SJSA1 (cell line): Measurements from ENCODE around the gene TMA7. TPM values are rescaled to one million over a fixed set of nuclear protein-coding genes. Genes with fewer than 3 reads are reported as not detected.
"Not testable (repeated sequence)": the region's sequence is repeated elsewhere in the genome, so short reads cannot be mapped to it uniquely, and the experiment has no call there.

Experiments used
- DNase-seq, 2 experiments: peaks; one replicate each; pipeline ENCODE4 v3.0.0-alpha.2; 2015 to 2020; ENCODE audit warnings: low spot score in 2 of 2, low read depth in 1 of 2
- H3K27ac ChIP-seq: fragments of 250-450 bp; sonication (Bioruptor Pico); 2 replicates; pipeline ENCODE4 v1.5.1; 2020; ENCODE audit warnings: mild to moderate bottlenecking, moderate library complexity
- H3K27me3 ChIP-seq: fragments of 250-450 bp; sonication (Bioruptor Pico); replicated peaks from 2 replicates; pipeline ENCODE4 v1.5.1; 2020; ENCODE audit warnings: mild to moderate bottlenecking, moderate library complexity
- H3K36me3 ChIP-seq: fragments of 250-450 bp; sonication (Bioruptor Pico); 2 replicates; pipeline ENCODE4 v1.5.1; 2020; ENCODE audit warnings: mild to moderate bottlenecking
- H3K4me1 ChIP-seq: fragments of 250-450 bp; sonication (Bioruptor Pico); replicated peaks from 2 replicates; pipeline ENCODE4 v1.6.1; 2021; ENCODE audit warnings: mild to moderate bottlenecking
- H3K4me3 ChIP-seq: fragments of 250-450 bp; sonication (Bioruptor Pico); 2 replicates; pipeline ENCODE4 v1.5.1; 2020; ENCODE audit warnings: mild to moderate bottlenecking
- H3K9me3 ChIP-seq: fragments of 250-450 bp; sonication (Bioruptor Pico); replicated peaks from 2 replicates; pipeline ENCODE4 v1.5.1; 2020; ENCODE audit warnings: mild to moderate bottlenecking
- total RNA-seq: library from RNA; depleted of rRNA; stranded (reverse); fragments of >200 nt; shearing (Covaris generic); gene quantifications from 2 replicates; pipeline ENCODE4 v1.2.3, GENCODE V29; 2014

TMA7 gene
- total RNA-seq, 1 experiment from 2014 or later = 551 TPM

DNA sequence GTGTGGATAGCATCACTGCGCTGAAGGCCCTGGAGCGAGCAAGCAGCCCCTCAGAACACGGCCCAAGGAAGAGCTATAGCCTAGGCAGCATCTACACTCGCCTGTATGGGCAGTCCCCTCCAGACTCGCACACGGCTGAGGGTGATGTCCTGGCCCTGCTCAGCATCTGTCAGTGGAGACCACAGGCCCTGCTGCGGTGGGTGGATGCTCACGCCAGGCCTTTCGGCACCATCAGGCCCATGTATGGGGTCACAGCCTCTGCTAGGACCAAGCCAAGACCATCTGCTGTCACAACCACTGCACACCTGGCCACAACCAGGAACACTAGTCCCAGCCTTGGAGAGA lies 27.0 kb downstream of the TMA7 start:
- no peak for DNase-seq
- H3K27ac ChIP-seq = peak overlapping the region; percentile 100
- H3K4me3 ChIP-seq = peak overlapping the region; percentile 38
- H3K36me3 ChIP-seq = peaks cover 65% of the 10 kb centered on the region
- no peaks in the 10 kb centered on the region for H3K9me3 ChIP-seq
- H3K4me1 ChIP-seq = peaks cover 34% of the 10 kb centered on the region
- no peaks in the 10 kb centered on the region for H3K27me3 ChIP-seq

DNA sequence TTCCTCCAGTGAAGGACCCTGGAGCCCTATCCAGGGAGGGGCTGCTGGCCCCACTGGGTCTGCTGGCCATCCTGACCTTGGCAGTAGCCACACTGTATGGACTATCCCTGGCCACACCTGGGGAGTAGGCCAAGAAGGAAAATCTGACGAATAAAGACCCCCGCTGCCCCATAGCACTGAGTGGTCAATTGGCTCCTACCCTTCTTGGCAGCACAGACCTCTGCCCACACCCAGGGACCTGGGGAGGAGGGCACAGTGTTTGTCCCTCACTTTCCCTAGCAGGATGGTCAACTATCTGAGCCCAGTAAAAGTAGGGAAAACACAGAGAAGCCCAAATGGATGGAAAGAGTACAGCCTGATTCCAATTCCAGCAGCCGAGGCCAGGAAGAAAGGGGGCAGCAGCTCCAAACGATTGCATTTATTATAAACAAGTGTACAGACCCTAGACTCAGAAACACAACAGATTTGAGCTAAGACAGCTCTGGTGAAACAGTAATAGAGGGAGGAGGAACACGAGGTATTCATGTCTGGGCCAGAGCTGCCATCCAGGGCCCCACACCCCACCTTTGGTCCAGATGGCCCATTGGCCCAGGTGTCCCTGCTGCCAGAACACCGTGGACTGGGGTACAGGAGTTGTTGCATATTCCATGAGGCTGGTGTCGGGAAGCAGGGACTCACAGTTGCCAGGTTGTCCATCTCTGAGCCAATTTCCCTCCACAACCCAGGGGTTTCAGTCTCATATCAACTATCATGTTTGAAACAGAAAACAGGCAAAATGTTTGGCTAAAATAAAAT lies 27.6 kb downstream of the TMA7 start:
- Histone ChIP-seq H3K27me3 (no peaks in the 10 kb centered on the region), H3K4me3 (no peak overlapping the region), H3K36me3 (peaks cover 66% of the 10 kb centered on the region), H3K4me1 (peaks cover 35% of the 10 kb centered on the region), H3K9me3 (no peaks in the 10 kb centered on the region), H3K27ac (no peak overlapping the region)
- no peak for DNase-seq

GRCh38 chr3:48468329-48468731 lies 28.3 kb downstream of the TMA7 start:
- Histone ChIP-seq H3K9me3 (no peaks in the 10 kb centered on the region), H3K36me3 (peaks cover 68% of the 10 kb centered on the region), H3K4me1 (peaks cover 38% of the 10 kb centered on the region), H3K27ac (no peak overlapping the region), H3K4me3 (no peak overlapping the region), H3K27me3 (no peaks in the 10 kb centered on the region)
- DNase-seq = no peak

GRCh38 chr3:48469046-48469915 lies 29.2 kb downstream of the TMA7 start:
- peaks cover 64% of the 10 kb centered on the region for H3K36me3 ChIP-seq
- H3K9me3 ChIP-seq = no peaks in the 10 kb centered on the region
- no peak overlapping the region for H3K4me3 ChIP-seq
- DNase-seq = no peak
- no peaks in the 10 kb centered on the region for H3K27me3 ChIP-seq
- no peak overlapping the region for H3K27ac ChIP-seq
- H3K4me1 ChIP-seq = peaks cover 40% of the 10 kb centered on the region

- Histone ChIP-seq H3K4me3 (no peak overlapping the region), H3K9me3 (no peaks in the 10 kb centered on the region), H3K36me3 (peaks cover 54% of the 10 kb centered on the region), H3K27me3 (no peaks in the 10 kb centered on the region), H3K27ac (no peak overlapping the region), H3K4me1 (peaks cover 37% of the 10 kb centered on the region)
- DNase-seq = no peak
These were observed 30.2 kb downstream of the TMA7 start for GRCh38 chr3:48470286-48470685.

- Histone ChIP-seq H3K4me3 (peak overlapping the region; percentile 53), H3K27me3 (no peaks in the 10 kb centered on the region)
These were observed 32.5 kb downstream of the TMA7 start for GRCh38 chr3:48472673-48472922.

DNA sequence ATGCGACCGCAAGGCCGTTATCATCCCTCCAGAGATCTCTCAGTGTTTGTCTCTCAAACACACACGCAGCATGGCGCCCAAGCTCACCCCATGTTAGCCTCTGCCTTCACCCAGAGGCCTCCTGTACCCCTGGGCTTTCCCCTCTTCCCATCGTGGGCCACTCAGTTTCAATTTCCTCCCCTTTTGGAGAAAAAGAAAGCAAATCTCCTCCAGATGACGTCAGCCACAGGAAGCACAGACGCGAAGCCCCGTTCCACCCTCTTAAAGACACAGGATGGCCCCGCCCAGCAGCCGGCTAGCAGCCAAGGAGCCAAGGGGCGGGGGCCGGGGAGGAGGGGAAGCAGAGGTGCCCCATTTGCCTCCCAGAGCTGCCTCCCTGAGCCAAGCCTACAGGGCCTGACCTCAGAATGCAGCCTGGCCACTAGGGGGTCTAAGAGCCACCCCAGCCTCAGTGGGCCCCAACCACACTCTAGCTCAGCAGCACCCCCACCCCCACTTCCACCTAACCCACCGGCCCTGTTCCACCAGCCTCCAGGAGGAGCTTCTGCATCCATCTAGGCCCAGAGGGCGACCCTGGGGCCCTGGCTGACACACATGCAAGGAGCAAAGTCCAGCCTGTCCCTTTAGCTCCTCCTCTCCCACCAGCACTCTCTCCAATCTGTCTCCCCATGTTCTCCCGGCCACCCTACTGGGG lies 33.0 kb downstream of the TMA7 start:
- Histone ChIP-seq H3K9me3 (no peaks in the 10 kb centered on the region), H3K4me1 (peaks cover 12% of the 10 kb centered on the region), H3K27ac (peak overlapping the region; percentile 94), H3K36me3 (peaks cover 28% of the 10 kb centered on the region), H3K27me3 (no peaks in the 10 kb centered on the region), H3K4me3 (peak overlapping the region; percentile 53)
- DNase-seq = peak; percentile 92 to 93

More at GRCh38 chr3:48472673-48472922, 32.5 kb downstream of the TMA7 start:
- H3K4me1 ChIP-seq = peaks cover 14% of the 10 kb centered on the region
- DNase-seq = no peak
- H3K9me3 ChIP-seq = no peaks in the 10 kb centered on the region
- peak overlapping the region; percentile 94 for H3K27ac ChIP-seq
- H3K36me3 ChIP-seq = peaks cover 33% of the 10 kb centered on the region

GRCh38 chr3:48473617-48473952 lies 33.5 kb downstream of the TMA7 start:
- peaks cover 23% of the 10 kb centered on the region for H3K36me3 ChIP-seq
- peak overlapping the region; percentile 94; the same call in 1 of the 2 replicates for H3K27ac ChIP-seq
- no peaks in the 10 kb centered on the region for H3K9me3 ChIP-seq
- DNase-seq = no peak
- no peaks in the 10 kb centered on the region for H3K27me3 ChIP-seq
- H3K4me3 ChIP-seq = no peak overlapping the region
- peaks cover 12% of the 10 kb centered on the region for H3K4me1 ChIP-seq

GRCh38 chr3:48474031-48474430 lies 34.0 kb downstream of the TMA7 start:
- H3K27me3 ChIP-seq, DNase-seq, H3K27ac ChIP-seq, H3K9me3 ChIP-seq, H3K4me3 ChIP-seq: not testable (repeated sequence)
- Histone ChIP-seq H3K4me1 (peaks cover 12% of the 10 kb centered on the region), H3K36me3 (peaks cover 19% of the 10 kb centered on the region; the same call in 1 of the 2 replicates)

DNA sequence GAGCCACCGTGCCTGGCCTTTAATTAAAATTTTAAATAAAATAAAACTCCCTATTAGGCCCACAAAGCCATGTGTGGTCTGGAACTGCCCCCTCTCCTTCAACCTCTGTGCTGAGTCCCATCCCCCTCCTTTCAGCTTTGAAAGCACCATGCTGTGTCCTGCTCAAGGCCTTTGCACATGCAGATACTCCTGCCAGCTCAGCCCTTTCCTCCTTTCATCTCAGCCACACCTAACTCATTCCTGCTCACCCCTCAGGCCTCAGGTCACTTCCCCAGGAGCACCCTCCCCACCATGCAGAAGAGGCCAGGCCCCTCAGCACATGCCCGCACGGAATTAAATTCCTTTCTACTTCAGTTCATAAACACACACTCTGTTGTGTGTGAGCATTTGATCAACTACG lies 34.6 kb downstream of the TMA7 start:
- peaks cover 12% of the 10 kb centered on the region for H3K4me1 ChIP-seq
- no peak overlapping the region for H3K27ac ChIP-seq
- no peaks in the 10 kb centered on the region for H3K27me3 ChIP-seq
- H3K9me3 ChIP-seq = no peaks in the 10 kb centered on the region
- peaks cover 13% of the 10 kb centered on the region; the same call in 1 of the 2 replicates for H3K36me3 ChIP-seq
- H3K4me3 ChIP-seq = no peak overlapping the region
- no peak for DNase-seq

- Histone ChIP-seq H3K27ac (no peak overlapping the region), H3K9me3 (no peaks in the 10 kb centered on the region), H3K36me3 (peaks cover 7% of the 10 kb centered on the region; the same call in 1 of the 2 replicates), H3K27me3 (no peaks in the 10 kb centered on the region), H3K4me3 (no peak overlapping the region), H3K4me1 (peaks cover 12% of the 10 kb centered on the region)
- DNase-seq = no peak
These were observed 35.1 kb downstream of the TMA7 start for GRCh38 chr3:48475188-48475587.

DNA sequence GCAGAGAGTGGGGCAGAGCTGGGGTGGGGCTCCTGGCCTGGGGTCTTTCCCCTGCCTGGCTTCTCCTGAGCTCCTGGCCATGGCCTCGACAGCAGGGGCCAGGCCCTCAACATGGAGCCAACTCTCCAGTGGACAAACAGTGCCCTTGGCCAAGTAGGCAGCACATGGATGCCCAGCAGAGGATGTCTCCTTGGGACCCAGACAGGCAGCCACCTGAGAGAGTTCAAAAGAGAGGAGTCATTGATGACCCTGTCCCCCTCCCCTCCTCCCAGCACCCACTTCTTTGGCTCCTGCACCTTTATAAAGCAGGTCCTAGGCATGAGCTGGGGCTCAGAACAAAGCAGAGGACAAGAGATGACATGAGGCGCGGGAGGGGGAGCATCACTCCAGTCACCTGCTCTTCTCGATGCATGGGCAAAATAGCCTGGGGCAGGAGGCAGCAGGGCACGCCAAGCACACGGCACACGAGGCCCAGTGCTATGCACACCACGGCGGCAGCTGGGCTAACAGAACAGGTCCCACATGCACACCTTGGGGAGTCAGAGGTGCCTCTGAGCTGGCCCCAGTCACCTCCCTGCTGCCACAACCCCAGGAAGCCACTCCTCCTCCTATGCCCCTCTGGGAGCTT lies 36.5 kb downstream of the TMA7 start:
- 0 out of 2 replicates have a peak, but pooled peaks cover 3% of the 10 kb centered on the region for H3K36me3 ChIP-seq
- no peaks in the 10 kb centered on the region for H3K27me3 ChIP-seq
- DNase-seq = no peak
- H3K4me1 ChIP-seq = peaks cover 11% of the 10 kb centered on the region
- no peaks in the 10 kb centered on the region for H3K9me3 ChIP-seq
- H3K4me3 ChIP-seq = no peak overlapping the region
- no peak overlapping the region for H3K27ac ChIP-seq

DNA sequence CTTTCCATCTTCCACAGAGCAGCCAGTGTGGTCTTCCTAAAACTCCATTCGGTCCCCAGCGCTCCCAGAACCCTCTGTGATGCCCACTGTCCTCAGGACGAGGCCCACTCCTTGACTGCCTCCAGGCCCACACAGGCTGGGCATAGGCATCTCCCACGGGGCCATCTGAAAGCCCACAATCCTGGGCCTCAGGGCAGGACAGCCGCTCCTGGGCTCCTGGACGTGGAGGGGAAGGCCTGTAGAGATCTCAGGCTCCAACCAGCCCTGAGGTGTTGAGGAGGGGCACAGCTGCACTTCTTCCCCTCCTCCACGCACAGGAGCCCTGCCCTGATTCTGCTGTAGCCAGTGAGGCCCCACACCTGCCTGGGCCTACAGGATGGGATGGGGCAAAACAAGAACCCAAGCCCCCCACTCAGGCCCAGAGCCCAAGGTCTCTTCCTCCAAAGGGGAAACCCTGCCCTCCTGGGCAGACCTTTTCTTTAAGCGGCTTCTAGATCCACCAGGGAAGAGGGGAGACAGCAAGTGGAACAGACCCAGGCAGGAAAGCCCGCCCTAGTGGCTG lies 38.0 kb downstream of the TMA7 start:
- H3K4me3 ChIP-seq = no peak overlapping the region
- DNase-seq = no peak
- H3K36me3 ChIP-seq = no peaks in the 10 kb centered on the region
- H3K9me3 ChIP-seq = no peaks in the 10 kb centered on the region
- no peaks in the 10 kb centered on the region for H3K27me3 ChIP-seq
- H3K27ac ChIP-seq = no peak overlapping the region
- peaks cover 5% of the 10 kb centered on the region for H3K4me1 ChIP-seq
